ENCODE data around the gene CTBS.

DNA sequence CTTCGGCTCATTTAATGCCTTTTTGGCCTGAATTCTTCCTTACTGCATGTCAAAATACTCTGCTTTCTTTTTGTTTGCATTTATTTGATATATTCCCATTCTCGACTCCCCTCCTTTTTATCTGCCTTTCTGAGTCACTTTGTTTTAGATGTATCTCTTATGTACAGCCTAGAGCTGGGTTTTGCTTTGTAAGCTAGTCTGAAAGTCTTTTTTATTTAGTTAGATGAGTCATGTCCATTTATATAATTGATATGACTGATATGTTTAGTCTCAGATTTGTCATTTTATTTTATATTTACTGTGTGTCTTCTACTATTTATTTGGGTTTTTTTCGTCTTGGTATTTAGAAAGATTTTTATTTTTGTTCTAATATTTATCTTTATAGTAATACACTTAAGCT, 34.3 kb downstream of the CTBS start:
- TF ChIP-seq, protein P1, sequence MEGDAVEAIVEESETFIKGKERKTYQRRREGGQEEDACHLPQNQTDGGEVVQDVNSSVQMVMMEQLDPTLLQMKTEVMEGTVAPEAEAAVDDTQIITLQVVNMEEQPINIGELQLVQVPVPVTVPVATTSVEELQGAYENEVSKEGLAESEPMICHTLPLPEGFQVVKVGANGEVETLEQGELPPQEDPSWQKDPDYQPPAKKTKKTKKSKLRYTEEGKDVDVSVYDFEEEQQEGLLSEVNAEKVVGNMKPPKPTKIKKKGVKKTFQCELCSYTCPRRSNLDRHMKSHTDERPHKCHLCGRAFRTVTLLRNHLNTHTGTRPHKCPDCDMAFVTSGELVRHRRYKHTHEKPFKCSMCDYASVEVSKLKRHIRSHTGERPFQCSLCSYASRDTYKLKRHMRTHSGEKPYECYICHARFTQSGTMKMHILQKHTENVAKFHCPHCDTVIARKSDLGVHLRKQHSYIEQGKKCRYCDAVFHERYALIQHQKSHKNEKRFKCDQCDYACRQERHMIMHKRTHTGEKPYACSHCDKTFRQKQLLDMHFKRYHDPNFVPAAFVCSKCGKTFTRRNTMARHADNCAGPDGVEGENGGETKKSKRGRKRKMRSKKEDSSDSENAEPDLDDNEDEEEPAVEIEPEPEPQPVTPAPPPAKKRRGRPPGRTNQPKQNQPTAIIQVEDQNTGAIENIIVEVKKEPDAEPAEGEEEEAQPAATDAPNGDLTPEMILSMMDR (IDR thresholded peaks at IDR 0.05; ENCODE audit: poor library complexity, severe bottlenecking): no peak
- no peak for TF ChIP-seq EP300 (conservative IDR thresholded peaks at IDR 0.05; ENCODE audit: poor library complexity, severe bottlenecking)
